ENCODE data around the gene FIBCD1. TPM values are rescaled to one million over a fixed set of nuclear protein-coding genes. Genes with fewer than 3 reads are reported as not detected.

Gene FIBCD1
- total and polyA plus RNA-seq, 2 of the 8 experiments (the other 6 are each of a cell fraction or from before 2014, with no cell fraction given): 6.1 to 8.8 TPM

GRCh38 chr9:130856474-130856873 is 82.6 kb downstream of the FIBCD1 start (continued):
- TF ChIP-seq CHD7 (IDR thresholded peaks at IDR 0.05; ENCODE audit: insufficient replicate concordance, low read length): no peak
- TF ChIP-seq BCL11A (IDR thresholded peaks at IDR 0.05; ENCODE audit: low read depth in 2 of 2, low read length in 2 of 2): no peak
- TF ChIP-seq PHF8 (conservative IDR thresholded peaks at IDR 0.05; ENCODE audit: low read depth, low read length): no peak
- no peak for TF ChIP-seq CBX5 (IDR thresholded peaks at IDR 0.05; ENCODE audit: low read depth, low read length)
- no peak for TF ChIP-seq ZNF274 (IDR thresholded peaks at IDR 0.05; ENCODE audit: borderline replicate concordance, extremely low read depth, low read length)
- no peak for TF ChIP-seq E2F6 (IDR thresholded peaks at IDR 0.05)
- TF ChIP-seq MAFK (IDR thresholded peaks at IDR 0.05; ENCODE audit: low read depth, low read length): no peak
- no peak for TF ChIP-seq KDM4A (IDR thresholded peaks at IDR 0.05; ENCODE audit: low read depth, low read length, severe bottlenecking)
